ENCODE results near the gene CIT. TPM values are rescaled to one million over a fixed set of nuclear protein-coding genes. Genes with fewer than 3 reads are reported as not detected.

CIT gene
- total and polyA plus RNA-seq, 2 donors (not counting 1 experiment from before 2014, with no cell fraction given), result 6.8 to 25.4 TPM

DNA sequence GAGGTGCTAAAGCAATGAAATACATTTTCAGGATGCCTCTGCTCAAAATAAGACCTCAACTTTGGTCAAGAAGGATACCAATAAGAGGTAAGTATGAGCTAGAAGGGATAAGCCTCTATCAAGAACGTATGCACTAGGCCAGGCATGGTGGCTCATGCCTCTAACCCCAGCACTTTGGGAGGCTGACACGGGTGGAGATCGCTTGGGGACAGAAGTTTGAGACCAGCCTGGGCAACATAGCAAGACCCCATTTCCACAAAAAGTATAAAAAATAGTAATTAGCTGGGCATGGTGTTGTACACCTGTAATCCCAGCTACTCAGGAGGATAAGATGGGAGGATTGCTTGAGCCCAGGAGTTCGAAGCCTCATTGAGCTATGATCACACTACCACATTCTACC lies 114.5 kb downstream of the CIT start:
- Histone ChIP-seq H4K20me1 (ENCODE audit: control insufficient read depth, extremely low read depth, insufficient read depth, low read length) (no peaks in the 10 kb centered on the region), H2AFZ (ENCODE audit: low read length) (no peak overlapping the region), H3K4me3 (replicated peaks in 1 of 4; ENCODE audit: control extremely low read depth in 1 of 4, insufficient read depth in 1 of 4, low read depth in 3 of 4, low read length in 4 of 4) (no peak overlapping the region), H3K9ac (ENCODE audit: insufficient read depth, low read length) (no peak overlapping the region), H3K27me3 (ENCODE audit: control insufficient read depth, insufficient read depth, low read length) (no peaks in the 10 kb centered on the region), H3K4me2 (ENCODE audit: extremely low read depth, insufficient read depth, low read length) (no peak overlapping the region), H3K9me3 (ENCODE audit: control insufficient read depth, insufficient read depth, low read depth, low read length) (no peaks in the 10 kb centered on the region), H3K79me2 (ENCODE audit: control insufficient read depth, insufficient read depth, low read length) (no peaks in the 10 kb centered on the region), H3K36me3 (ENCODE audit: control insufficient read depth, insufficient read depth, low read length) (peaks cover 4% of the 10 kb centered on the region), H3K27ac (ENCODE audit: insufficient read depth, low read length) (no peak overlapping the region), H3K4me1 (ENCODE audit: control insufficient read depth, extremely low read depth, insufficient read depth, low read length) (no peaks in the 10 kb centered on the region)
- DNase-seq (ENCODE audit: low read depth in 2 of 2), result no peak
- TF ChIP-seq EZH2 (IDR thresholded peaks at IDR 0.05; ENCODE audit: low read length, missing control alignments), result no peak
- TF ChIP-seq, protein P1, sequence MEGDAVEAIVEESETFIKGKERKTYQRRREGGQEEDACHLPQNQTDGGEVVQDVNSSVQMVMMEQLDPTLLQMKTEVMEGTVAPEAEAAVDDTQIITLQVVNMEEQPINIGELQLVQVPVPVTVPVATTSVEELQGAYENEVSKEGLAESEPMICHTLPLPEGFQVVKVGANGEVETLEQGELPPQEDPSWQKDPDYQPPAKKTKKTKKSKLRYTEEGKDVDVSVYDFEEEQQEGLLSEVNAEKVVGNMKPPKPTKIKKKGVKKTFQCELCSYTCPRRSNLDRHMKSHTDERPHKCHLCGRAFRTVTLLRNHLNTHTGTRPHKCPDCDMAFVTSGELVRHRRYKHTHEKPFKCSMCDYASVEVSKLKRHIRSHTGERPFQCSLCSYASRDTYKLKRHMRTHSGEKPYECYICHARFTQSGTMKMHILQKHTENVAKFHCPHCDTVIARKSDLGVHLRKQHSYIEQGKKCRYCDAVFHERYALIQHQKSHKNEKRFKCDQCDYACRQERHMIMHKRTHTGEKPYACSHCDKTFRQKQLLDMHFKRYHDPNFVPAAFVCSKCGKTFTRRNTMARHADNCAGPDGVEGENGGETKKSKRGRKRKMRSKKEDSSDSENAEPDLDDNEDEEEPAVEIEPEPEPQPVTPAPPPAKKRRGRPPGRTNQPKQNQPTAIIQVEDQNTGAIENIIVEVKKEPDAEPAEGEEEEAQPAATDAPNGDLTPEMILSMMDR (conservative IDR thresholded peaks at IDR 0.05 in 1 of 2, IDR thresholded peaks at IDR 0.05 in 1 of 2; ENCODE audit: low read depth in 1 of 2, low read length in 2 of 2), result no peak

DNA sequence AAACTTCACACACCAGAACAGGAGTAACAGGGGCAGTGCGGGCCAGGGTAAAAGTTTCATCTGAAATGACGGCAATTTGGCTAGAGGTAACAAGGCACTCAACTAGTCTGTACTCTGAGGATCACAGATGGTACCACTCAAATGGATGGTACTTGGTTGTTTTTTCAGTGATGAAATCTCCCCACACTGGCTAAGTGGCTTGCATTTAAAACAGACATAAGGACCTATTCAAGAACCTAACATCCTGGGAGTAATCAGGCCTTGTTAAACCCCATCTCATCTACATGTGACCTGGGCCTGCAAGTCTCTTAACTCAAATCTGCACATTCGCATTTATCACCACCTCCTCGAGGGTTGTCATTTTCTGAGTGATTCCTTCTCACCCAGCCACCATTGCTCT lies 118.4 kb downstream of the CIT start:
- no peak overlapping the region for H3K4me2 ChIP-seq (ENCODE audit: extremely low read depth, insufficient read depth, low read length)
- TF ChIP-seq, protein P1 (conservative IDR thresholded peaks at IDR 0.05 in 1 of 2, IDR thresholded peaks at IDR 0.05 in 1 of 2; ENCODE audit: low read depth in 1 of 2, low read length in 2 of 2), result no peak
- no peak for TF ChIP-seq EZH2 (IDR thresholded peaks at IDR 0.05; ENCODE audit: low read length, missing control alignments)
- H3K9me3 ChIP-seq (ENCODE audit: control insufficient read depth, insufficient read depth, low read depth, low read length), result no peaks in the 10 kb centered on the region
- no peak overlapping the region for H2AFZ ChIP-seq (ENCODE audit: low read length)
- no peak overlapping the region for H3K27ac ChIP-seq (ENCODE audit: insufficient read depth, low read length)
- H3K9ac ChIP-seq (ENCODE audit: insufficient read depth, low read length), result no peak overlapping the region
- no peaks in the 10 kb centered on the region for H4K20me1 ChIP-seq (ENCODE audit: control insufficient read depth, extremely low read depth, insufficient read depth, low read length)
- H3K36me3 ChIP-seq (ENCODE audit: control insufficient read depth, insufficient read depth, low read length), result peaks cover 9% of the 10 kb centered on the region
- no peaks in the 10 kb centered on the region for H3K79me2 ChIP-seq (ENCODE audit: control insufficient read depth, insufficient read depth, low read length)
- H3K27me3 ChIP-seq (ENCODE audit: control insufficient read depth, insufficient read depth, low read length), result no peaks in the 10 kb centered on the region
- H3K4me3 ChIP-seq (replicated peaks in 1 of 4; ENCODE audit: control extremely low read depth in 1 of 4, insufficient read depth in 1 of 4, low read depth in 3 of 4, low read length in 4 of 4), result no peak overlapping the region
- H3K4me1 ChIP-seq (ENCODE audit: control insufficient read depth, extremely low read depth, insufficient read depth, low read length), result no peaks in the 10 kb centered on the region
- DNase-seq (ENCODE audit: low read depth in 2 of 2), result no peak

DNA sequence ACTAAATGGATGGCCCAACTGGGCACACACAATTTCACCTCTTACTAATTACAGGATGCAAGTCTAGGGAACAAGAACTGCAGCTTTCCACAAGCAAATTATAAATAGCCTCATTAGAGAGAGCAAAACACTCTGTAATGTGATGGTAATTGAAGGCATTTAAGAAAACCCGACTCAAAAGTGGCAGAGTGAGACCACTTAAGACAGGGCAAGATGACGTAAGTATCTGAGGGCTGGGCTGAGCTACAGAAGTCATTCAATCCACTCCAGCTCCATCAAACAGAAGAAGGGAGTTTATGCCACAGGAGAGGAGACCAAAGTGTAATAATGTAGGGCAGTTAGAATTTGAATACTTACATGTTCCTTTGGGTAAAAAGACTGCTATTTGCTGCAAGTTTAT lies 118.9 kb downstream of the CIT start:
- no peaks in the 10 kb centered on the region for H3K79me2 ChIP-seq (ENCODE audit: control insufficient read depth, insufficient read depth, low read length)
- peaks cover 9% of the 10 kb centered on the region for H3K36me3 ChIP-seq (ENCODE audit: control insufficient read depth, insufficient read depth, low read length)
- H3K4me1 ChIP-seq (ENCODE audit: control insufficient read depth, extremely low read depth, insufficient read depth, low read length), result no peaks in the 10 kb centered on the region
- H3K4me3 ChIP-seq (replicated peaks in 1 of 4; ENCODE audit: control extremely low read depth in 1 of 4, insufficient read depth in 1 of 4, low read depth in 3 of 4, low read length in 4 of 4), result no peak overlapping the region
- no peak for DNase-seq (ENCODE audit: low read depth in 2 of 2)
- H2AFZ ChIP-seq (ENCODE audit: low read length), result no peak overlapping the region
- H4K20me1 ChIP-seq (ENCODE audit: control insufficient read depth, extremely low read depth, insufficient read depth, low read length), result no peaks in the 10 kb centered on the region
- H3K27ac ChIP-seq (ENCODE audit: insufficient read depth, low read length), result no peak overlapping the region
- H3K4me2 ChIP-seq (ENCODE audit: extremely low read depth, insufficient read depth, low read length), result no peak overlapping the region
- TF ChIP-seq EZH2 (IDR thresholded peaks at IDR 0.05; ENCODE audit: low read length, missing control alignments), result no peak
- TF ChIP-seq, protein P1 (conservative IDR thresholded peaks at IDR 0.05 in 1 of 2, IDR thresholded peaks at IDR 0.05 in 1 of 2; ENCODE audit: low read depth in 1 of 2, low read length in 2 of 2), result no peak
- H3K9ac ChIP-seq (ENCODE audit: insufficient read depth, low read length), result no peak overlapping the region
- no peaks in the 10 kb centered on the region for H3K27me3 ChIP-seq (ENCODE audit: control insufficient read depth, insufficient read depth, low read length)
- H3K9me3 ChIP-seq (ENCODE audit: control insufficient read depth, insufficient read depth, low read depth, low read length), result no peaks in the 10 kb centered on the region

Data from fibroblast of lung (primary cell).